HG03575 (cell line): ENCODE results near the gene MUC4.
"Not testable (repeated sequence)": the region's sequence is repeated elsewhere in the genome, so short reads cannot be mapped to it uniquely, and the experiment has no call there.

Experiments
- ATAC-seq: cut with Tn5 transposase; IDR thresholded peaks from one replicate; pipeline ENCODE4 v1.9.1; 2021; ENCODE audit not compliant: unreplicated experiment, insufficient number of reproducible peaks, low FRiP score; ENCODE audit errors: extremely low read depth

Gene MUC4

DNA sequence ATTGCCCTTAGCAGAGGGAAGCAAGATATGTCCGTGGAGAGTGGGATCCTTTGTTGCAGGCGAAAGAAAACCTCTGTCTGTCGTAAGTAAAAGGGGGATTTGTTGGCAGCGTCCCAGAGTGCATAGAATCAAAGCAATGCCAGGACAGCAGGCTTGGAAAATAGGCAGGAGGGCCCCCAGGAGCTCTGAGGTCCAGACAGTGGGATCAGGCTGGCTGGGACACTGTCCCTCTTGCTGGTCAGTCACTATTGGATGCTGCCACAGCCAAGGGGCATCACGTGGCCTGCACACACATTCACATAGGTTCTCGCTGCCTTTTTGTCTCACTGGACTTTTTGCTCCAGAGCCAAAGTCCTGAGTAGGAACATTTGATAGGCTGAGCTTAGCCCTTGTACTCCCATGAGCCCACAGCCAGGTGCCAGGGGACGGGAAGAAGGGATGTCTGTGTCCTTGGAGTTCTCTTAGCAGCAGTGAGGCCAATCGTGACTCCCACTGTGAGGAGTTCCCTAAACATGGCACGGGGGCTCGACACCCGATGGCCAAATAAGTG lies 80.3 kb downstream of the MUC4 start:
- no peak for ATAC-seq

GRCh38 chr3:195729476-195730251 lies 82.1 kb downstream of the MUC4 start:
- ATAC-seq: no peak

DNA sequence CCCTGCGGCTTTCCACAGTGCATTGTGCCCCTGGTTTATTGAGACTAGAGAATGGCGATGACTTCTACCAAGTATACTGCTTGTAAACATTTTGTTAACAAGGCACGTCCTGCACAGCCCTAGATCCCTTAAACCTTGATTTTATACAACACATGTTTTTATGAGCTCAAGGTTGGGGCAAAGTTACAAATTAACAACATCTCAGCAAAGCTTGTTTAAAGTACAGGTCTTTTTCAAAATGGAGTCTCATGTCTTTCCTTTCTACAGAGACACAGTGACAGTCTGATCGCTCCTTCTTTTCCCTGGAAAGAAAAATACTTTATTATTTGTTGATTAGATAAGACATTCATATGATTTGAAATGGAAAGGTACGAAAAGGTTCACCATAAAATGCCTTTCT lies 82.9 kb downstream of the MUC4 start:
- ATAC-seq: not testable (repeated sequence)

- no peak for ATAC-seq
Measured at GRCh38 chr3:195727606-195728195, 84.0 kb downstream of the MUC4 start.

DNA sequence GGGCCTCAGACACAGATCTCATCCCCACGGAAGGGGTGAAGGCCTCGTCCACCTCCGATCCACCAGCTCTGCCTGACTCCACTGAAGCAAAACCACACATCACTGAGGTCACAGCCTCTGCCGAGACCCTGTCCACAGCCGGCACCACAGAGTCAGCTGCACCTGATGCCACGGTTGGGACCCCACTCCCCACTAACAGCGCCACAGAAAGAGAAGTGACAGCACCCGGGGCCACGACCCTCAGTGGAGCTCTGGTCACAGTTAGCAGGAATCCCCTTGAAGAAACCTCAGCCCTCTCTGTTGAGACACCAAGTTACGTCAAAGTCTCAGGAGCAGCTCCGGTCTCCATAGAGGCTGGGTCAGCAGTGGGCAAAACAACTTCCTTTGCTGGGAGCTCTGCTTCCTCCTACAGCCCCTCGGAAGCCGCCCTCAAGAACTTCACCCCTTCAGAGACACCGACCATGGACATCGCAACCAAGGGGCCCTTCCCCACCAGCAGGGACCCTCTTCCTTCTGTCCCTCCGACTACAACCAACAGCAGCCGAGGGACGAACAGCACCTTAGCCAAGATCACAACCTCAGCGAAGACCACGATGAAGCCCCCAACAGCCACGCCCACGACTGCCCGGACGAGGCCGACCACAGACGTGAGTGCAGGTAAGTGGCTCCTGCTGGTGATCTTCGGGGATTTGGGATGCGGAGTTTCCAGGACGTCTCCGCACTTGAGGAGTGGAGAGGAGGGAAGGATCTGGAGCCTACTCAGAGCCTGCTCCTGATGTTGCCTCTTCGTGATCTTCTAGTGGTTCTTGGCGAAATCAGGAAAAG lies 85.6 kb downstream of the MUC4 start:
- not testable (repeated sequence) for ATAC-seq

GRCh38 chr3:195724363-195724762 lies 87.4 kb downstream of the MUC4 start:
- ATAC-seq: not testable (repeated sequence)

GRCh38 chr3:195722996-195723345 lies 88.8 kb downstream of the MUC4 start:
- not testable (repeated sequence) for ATAC-seq

DNA sequence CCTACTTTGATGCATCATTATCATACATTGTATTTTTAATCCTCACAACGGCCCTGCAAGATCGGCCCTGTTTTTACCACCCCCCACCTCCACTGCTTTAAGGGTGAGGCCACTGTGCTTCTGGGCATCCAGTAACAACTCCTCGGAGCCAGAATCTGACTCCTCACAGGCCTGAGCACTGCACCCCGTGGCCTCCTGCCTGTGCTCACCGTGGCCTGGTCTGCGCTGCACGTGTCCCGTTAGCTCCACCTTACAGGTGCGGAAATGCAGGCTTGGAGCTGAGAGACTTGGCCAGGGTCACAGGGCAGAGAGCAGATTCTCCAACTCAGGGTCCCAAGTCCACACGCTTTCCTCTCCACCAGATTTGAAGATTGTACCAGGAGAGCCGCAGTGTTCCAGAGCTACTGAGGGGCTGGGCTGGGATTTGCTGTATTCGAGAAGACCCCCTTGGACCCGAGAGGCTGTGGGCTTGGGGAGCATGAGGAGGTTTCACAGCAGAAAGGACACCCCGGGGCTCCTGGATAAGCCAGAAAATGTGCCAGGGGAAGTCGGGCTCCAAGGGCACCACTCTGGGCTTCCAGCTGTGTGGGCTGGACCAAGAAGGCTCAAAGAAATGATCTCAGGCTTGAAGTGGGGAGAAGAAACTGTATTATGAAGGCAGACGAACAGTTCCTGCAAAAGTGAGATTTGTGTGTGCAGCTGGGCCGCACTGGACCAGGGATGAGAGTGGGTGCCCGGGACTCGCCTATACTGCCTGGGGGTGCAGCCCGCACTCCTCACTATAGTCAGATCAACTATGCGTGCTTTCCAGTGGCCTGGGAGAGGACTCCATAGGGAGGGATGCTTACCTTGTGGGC lies 89.4 kb downstream of the MUC4 start:
- not testable (repeated sequence) for ATAC-seq

DNA sequence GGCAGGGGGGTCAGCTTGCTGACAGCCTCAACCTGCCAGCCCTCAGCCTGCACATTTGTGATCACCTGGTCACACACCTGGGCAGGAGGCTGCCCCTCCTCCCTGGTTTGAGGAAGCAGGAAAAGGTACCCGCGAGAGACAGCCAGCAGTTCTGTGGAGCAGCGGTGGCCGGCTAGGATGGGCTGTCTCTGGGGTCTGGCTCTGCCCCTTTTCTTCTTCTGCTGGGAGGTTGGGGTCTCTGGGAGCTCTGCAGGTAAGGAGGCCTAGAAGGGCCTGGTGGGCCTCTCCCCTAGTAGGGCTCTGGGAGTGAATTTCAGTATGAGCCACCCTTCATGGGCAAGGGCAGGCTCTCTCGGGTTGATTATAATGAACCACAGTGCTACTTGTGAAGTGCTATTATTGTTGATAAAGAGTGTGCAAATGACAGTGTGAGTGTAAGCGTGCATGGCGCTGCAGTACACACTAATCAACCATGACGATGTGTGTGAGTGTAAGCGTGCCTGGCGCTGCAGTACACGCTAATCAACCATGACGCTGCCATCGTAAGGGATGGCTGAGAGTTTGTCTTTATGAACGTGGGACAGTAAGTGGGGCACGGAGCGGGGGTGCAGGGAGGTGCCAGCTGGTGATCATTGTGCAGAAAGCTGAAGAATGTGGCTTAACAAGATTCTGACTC lies 90.8 kb downstream of the MUC4 start, which contains the start of gene MUC20:
Gene MUC20, plus strand, starts transcription at position 148 of the 676 bp plus-strand sequence. Its CDS starts 30 bp downstream, at position 178.
- not testable (repeated sequence) for ATAC-seq

- ATAC-seq: not testable (repeated sequence)
Measured at GRCh38 chr3:195719514-195720254, 92.0 kb downstream of the MUC4 start.

GRCh38 chr3:195718477-195718984 lies 93.2 kb downstream of the MUC4 start:
- no peak for ATAC-seq

GRCh38 chr3:195717852-195718476 lies 93.8 kb downstream of the MUC4 start:
- ATAC-seq: no peak

- ATAC-seq: no peak
Measured at GRCh38 chr3:195717416-195717815, 94.3 kb downstream of the MUC4 start.

GRCh38 chr3:195715583-195716266 lies 96.0 kb downstream of the MUC4 start:
- ATAC-seq: no peak

- ATAC-seq: no peak
Measured at GRCh38 chr3:195715134-195715533, 96.6 kb downstream of the MUC4 start.

DNA sequence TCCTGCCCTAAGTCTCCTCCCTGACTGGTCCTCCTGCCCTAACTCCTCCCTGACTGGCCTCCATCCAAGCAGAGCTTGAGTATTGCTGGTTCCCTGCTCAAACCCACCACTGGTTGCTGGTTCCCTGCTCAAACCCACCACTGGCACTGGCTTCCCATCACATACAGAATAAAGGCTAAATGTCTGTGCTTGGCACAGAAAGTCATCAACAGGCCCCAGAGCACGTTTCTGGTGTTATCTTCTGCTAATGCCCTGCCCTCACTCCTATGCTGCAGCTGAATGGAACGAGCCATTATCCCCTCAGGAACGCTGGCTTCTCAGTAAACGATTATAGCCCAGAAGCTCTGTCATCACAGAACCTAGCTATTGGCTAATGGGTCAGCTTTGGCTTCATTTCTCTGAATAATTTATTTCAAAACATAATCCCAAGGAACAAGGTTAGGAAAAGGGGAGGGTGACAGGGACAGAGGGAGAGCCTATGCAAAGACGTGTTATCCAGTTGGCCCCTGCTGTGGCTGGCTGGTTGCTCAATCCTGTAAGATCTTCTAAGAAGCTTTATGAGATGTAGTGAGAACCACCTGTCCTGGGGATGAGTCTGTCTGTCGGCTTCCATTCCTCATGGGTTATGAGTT lies 97.2 kb downstream of the MUC4 start:
- no peak for ATAC-seq
